ENCODE results near the gene TMPRSS5. TPM values are rescaled to one million over a fixed set of nuclear protein-coding genes. Genes with fewer than 3 reads are reported as not detected.

TMPRSS5 gene
- total and polyA plus RNA-seq, 2 of the 13 experiments (the other 11 are each of a cell fraction or from before 2014, with no cell fraction given) = 0.40 to 0.96 TPM

- H3K36me3 ChIP-seq (replicated peaks in 1 of 2; ENCODE audit: control insufficient read depth in 1 of 2, insufficient read depth in 2 of 2, low read length in 2 of 2) = no peaks in the 10 kb centered on the region
- FAIRE-seq (no peak), DNase-seq (ENCODE audit: low spot score) (no peak), ATAC-seq (no peak)
- no peak overlapping the region for H3K9ac ChIP-seq (ENCODE audit: insufficient read depth, low read depth, low read length)
- H3K9me3 ChIP-seq (ENCODE audit: low read length) = no peaks in the 10 kb centered on the region
- no TSS peak for BruUV-seq (replicated peaks)
- 0 out of 5 replicates have a peak, but pooled peaks cover 0 to under 1% of the 10 kb centered on the region in 2 experiments for H3K27me3 ChIP-seq (ENCODE audit: control insufficient read depth in 1 of 2, insufficient read depth in 2 of 2, low read length in 2 of 2)
- intact Hi-C loops (cut with micrococcal nuclease; ENCODE audit: unreplicated experiment) = no loop called here
- H4K20me1 ChIP-seq (ENCODE audit: insufficient read depth, low read length) = no peaks in the 10 kb centered on the region
- no peaks in the 10 kb centered on the region for H3K4me1 ChIP-seq (ENCODE audit: insufficient read depth, low read length)
- WGBS (ENCODE audit: low lambda C conversion rate) = 54% methylated on average over 5 of the region's 5 CpGs
- no peak overlapping the region for H3K4me2 ChIP-seq (ENCODE audit: low read depth, low read length)
- H2AFZ ChIP-seq (ENCODE audit: low read length) = no peak overlapping the region
- in situ Hi-C loops (cut with HindIII; ENCODE audit: extremely low pct_ligation_motif_present, low pct_unique_long_range_greater_than_20kb) = no loop called here
- CTCF ChIA-PET (ENCODE audit: low intra/inter-chr PET ratio, low total read pairs) = no interaction called here
- no peak overlapping the region for H3K27ac ChIP-seq (ENCODE audit: extremely low read length, insufficient read depth, low read length)
- no peak overlapping the region for H3K4me3 ChIP-seq (replicated peaks in 1 of 3; ENCODE audit: insufficient read depth in 1 of 3, low read depth in 2 of 3, low read length in 3 of 3)
- POLR2A ChIA-PET = no interaction called here
- no peaks in the 10 kb centered on the region for H3K79me2 ChIP-seq (ENCODE audit: insufficient read depth, low read length)
- TF ChIP-seq SMARCC2 (IDR thresholded peaks at IDR 0.05) (no peak), KAT7 (CRISPR knock-in tag; IDR thresholded peaks at IDR 0.05; ENCODE audit: borderline replicate concordance) (no peak), NFIC (IDR thresholded peaks at IDR 0.05; ENCODE audit: low read length) (no peak), ZNF83 (CRISPR knock-in tag; IDR thresholded peaks at IDR 0.05; ENCODE audit: borderline replicate concordance) (no peak), NFRKB (IDR thresholded peaks at IDR 0.05) (no peak), FLYWCH1 (CRISPR knock-in tag; IDR thresholded peaks at IDR 0.05) (no peak), ZBTB40 (IDR thresholded peaks at IDR 0.05) (no peak), ZBTB40 (CRISPR knock-in tag; IDR thresholded peaks at IDR 0.05) (no peak), UBTF (CRISPR knock-in tag; IDR thresholded peaks at IDR 0.05) (no peak), PRDM10 (CRISPR knock-in tag; IDR thresholded peaks at IDR 0.05; ENCODE audit: low read depth) (no peak), ZNF557 (CRISPR knock-in tag; IDR thresholded peaks at IDR 0.05) (no peak)
Observed at GRCh38 chr11:113655771-113656170, 50.3 kb downstream of the TMPRSS5 start.
